Transverse colon (tissue), 4 donors: ENCODE data around the gene GABARAPL2. TPM values are rescaled to one million over a fixed set of nuclear protein-coding genes. Genes with fewer than 3 reads are reported as not detected.

ENCODE experiments used
- DNase-seq: peaks from one replicate; pipeline ENCODE4 v3.0.0-alpha.2; 2019
- H3K27ac ChIP-seq, 4 donors: fragments of 200-600 bp; sonication (generic); 2 replicates each; pipeline ENCODE4 v1.5.1; 2016 to 2018; ENCODE audit warnings: inconsistent platforms in 4 of 4
- H3K27me3 ChIP-seq: fragments of 200-600 bp; sonication (generic); 2 replicates; pipeline ENCODE4 v1.5.1; 2017; ENCODE audit warnings: inconsistent platforms
- H3K36me3 ChIP-seq, 4 donors: fragments of 200-600 bp; sonication (generic); 2 replicates each; pipeline ENCODE4 v1.5.1; 2017 to 2019; ENCODE audit warnings: inconsistent platforms in 4 of 4
- H3K4me1 ChIP-seq, 4 donors: fragments of 200-600 bp; sonication (generic); 2 replicates each; pipeline ENCODE4 v1.5.1; 2017 to 2020; ENCODE audit warnings: inconsistent platforms in 4 of 4
- H3K4me3 ChIP-seq, 4 donors: fragments of 200-600 bp; sonication (generic); 1 replicate in 1 of 4; 2 replicates in 3 of 4; pipeline versions ENCODE4 v1.5.1 to v1.6.1; 2017 to 2019; ENCODE audit warnings: inconsistent platforms in 4 of 4
- H3K9me3 ChIP-seq, 2 donors: fragments of 200-600 bp; sonication (generic); 2 replicates each; pipeline ENCODE4 v1.5.1; 2017 to 2019; ENCODE audit warnings: inconsistent platforms in 2 of 2
- CTCF ChIP-seq, 5 experiments: fragments of 200-600 bp in 3 of 5; fragments of 450-650 bp in 2 of 5; sonication (generic) in 3 of 5; IDR thresholded peaks; 1 replicate in 2 of 5; 2 replicates in 3 of 5; pipeline ENCODE4 v1.5.1; 2016 to 2017; ENCODE audit warnings: antibody characterized with exemption in 5 of 5, inconsistent platforms in 3 of 5, mild to moderate bottlenecking in 2 of 5, moderate library complexity in 1 of 5
- EP300 ChIP-seq: sonication (generic); formaldehyde crosslinking; IDR thresholded peaks from one replicate; pipeline ENCODE4 v1.6.1; 2017; ENCODE audit warnings: antibody characterized with exemption, low read depth
- POLR2A ChIP-seq: fragments of 450-650 bp; IDR thresholded peaks from one replicate; pipeline ENCODE4 v1.6.1; 2016; ENCODE audit warnings: antibody characterized with exemption, mild to moderate bottlenecking, moderate library complexity
- POLR2AphosphoS5 ChIP-seq, 3 donors: sonication (generic); formaldehyde crosslinking; IDR thresholded peaks; one replicate each; pipeline ENCODE4 v1.6.1; 2016; ENCODE audit warnings: antibody characterized with exemption in 3 of 3
- WGBS, 2 donors: methylation state at CpG; one replicate each; pipeline ENCODE4 v1.1.5; 2018; ENCODE audit warnings: low coverage in 1 of 2; 5-methylcytosine and 5-hydroxymethylcytosine counted together
- in situ Hi-C, 4 donors: fragments of 200-750 bp; cut with MboI; loops; one replicate each; pipeline versions ENCODE4 v1.15.0 to v1.15.1; 2017; ENCODE audit warnings: low sequenced_read_pairs in 3 of 4, low pct_ligation_motif_present in 1 of 4, low pct_unique_long_range_greater_than_20kb in 1 of 4
- intact Hi-C: fragments of 100-400 bp; cut with DNase I; formaldehyde crosslinking; loops from one replicate; pipeline ENCODE4 v1.15.1; 2023; ENCODE audit warnings: low total_unique reads
- total RNA-seq, 4 donors: library from RNA; depleted of rRNA; stranded (reverse); fragments of >200 nt; gene quantifications; one replicate each; pipeline ENCODE4 v1.1.0, GENCODE V29; 2016

The GABARAPL2 gene
- total RNA-seq, 4 donors from 2014 or later, result 40.0 to 128 (median 81.3) TPM

GRCh38 chr16:75573955-75574354 lies 7.8 kb downstream of the GABARAPL2 start:
- peaks cover 0 to 20% (median 0%) of the 10 kb centered on the region in 4 donors for H3K4me1 ChIP-seq
- intact Hi-C loops (loop anchor here (1.0 kb wide), 1 partner anchor 8 kb away; no protein-coding TSS in a partner anchor), in situ Hi-C loops (no loop called here)
- no peak for TF ChIP-seq EP300
- TF ChIP-seq POLR2AphosphoS5 (IDR thresholded peaks at IDR 0.05), result no peak
- no peak for TF ChIP-seq CTCF (IDR thresholded peaks at IDR 0.05)
- TF ChIP-seq POLR2A, result no peak
- no peak overlapping the region for H3K27ac ChIP-seq
- no peaks in the 10 kb centered on the region for H3K27me3 ChIP-seq
- 75 to 89% methylated on average over 5 of the region's 5 CpGs for WGBS, 2 donors
- DNase-seq, result no peak
- H3K4me3 ChIP-seq, result no peak overlapping the region
- H3K9me3 ChIP-seq, result no peaks in the 10 kb centered on the region
- peaks cover 0 to 65% (median 20%) of the 10 kb centered on the region in 4 donors for H3K36me3 ChIP-seq

DNA sequence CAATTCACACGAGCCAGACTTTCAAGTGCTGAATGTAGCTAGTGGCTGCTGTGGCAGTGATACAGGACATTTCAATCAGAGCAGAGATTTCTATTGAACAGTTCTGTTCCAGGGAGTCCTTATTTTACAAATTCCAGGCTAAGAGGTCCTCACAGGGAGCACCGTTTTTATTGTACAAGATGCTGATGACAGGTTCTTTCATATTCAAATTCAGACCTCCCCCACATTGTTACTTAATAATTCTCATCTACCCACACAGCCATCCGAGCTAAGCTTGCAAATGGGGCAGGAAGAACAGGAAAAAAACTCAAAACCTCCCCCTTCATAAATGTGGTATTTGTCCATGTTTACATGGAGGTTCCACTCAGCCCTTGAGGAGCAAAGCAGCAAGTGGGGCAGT lies 9.8 kb downstream of the GABARAPL2 start:
- WGBS, 2 donors, result 63 to 81% methylated on average over 3 of the region's 3 CpGs
- Histone ChIP-seq H3K36me3 (peaks cover 0 to 51% (median 13%) of the 10 kb centered on the region in 4 donors), H3K4me1 (peaks cover 0 to 5% (median 0%) of the 10 kb centered on the region in 4 donors), H3K27ac (no peak overlapping the region), H3K27me3 (no peaks in the 10 kb centered on the region), H3K4me3 (no peak overlapping the region), H3K9me3 (no peaks in the 10 kb centered on the region)
- intact Hi-C loops (no loop called here), in situ Hi-C loops (no loop called here)
- no peak for DNase-seq
- no peak for TF ChIP-seq POLR2A
- TF ChIP-seq CTCF (IDR thresholded peaks at IDR 0.05), result no peak
- TF ChIP-seq POLR2AphosphoS5 (IDR thresholded peaks at IDR 0.05), result no peak
- TF ChIP-seq EP300, result no peak

DNA sequence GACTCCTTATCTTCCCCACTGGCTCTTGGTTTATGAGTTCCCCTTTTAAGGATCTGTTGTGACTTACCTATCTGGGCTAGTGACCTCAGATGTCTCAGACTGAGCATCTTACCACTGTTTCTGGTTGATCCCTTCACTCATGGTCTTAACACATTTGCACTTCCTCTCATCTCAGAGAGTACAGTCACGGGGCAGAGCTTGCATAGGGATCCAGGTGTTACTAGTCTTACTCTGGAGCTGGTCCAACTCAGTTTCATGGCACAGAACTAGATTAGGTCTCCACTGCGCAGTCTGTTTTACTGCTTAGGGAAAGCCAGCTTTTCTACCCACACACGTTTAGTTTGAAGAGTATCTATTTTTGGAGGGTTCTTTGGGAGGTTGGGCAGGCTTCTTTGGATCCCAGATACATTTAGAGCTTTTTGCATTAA lies 10.2 kb downstream of the GABARAPL2 start:
- TF ChIP-seq CTCF (IDR thresholded peaks at IDR 0.05), result no peak
- TF ChIP-seq POLR2A, result no peak
- TF ChIP-seq EP300, result no peak
- TF ChIP-seq POLR2AphosphoS5 (IDR thresholded peaks at IDR 0.05), result no peak
- Histone ChIP-seq H3K27me3 (no peaks in the 10 kb centered on the region), H3K4me3 (no peak overlapping the region), H3K27ac (no peak overlapping the region), H3K36me3 (peaks cover 0 to 46% (median 12%) of the 10 kb centered on the region in 4 donors), H3K9me3 (no peaks in the 10 kb centered on the region), H3K4me1 (peaks cover 0 to under 1% (median 0%) of the 10 kb centered on the region in 4 donors)
- intact Hi-C loops, result no loop called here
- no peak for DNase-seq
- 58% methylated on average over 3 of the region's 3 CpGs; no CpG with 5 or more reads in 1 of the 2 donors for WGBS, 2 donors
- in situ Hi-C loops, result no loop called here

- intact Hi-C loops, result no loop called here
- Histone ChIP-seq H3K4me3 (no peak overlapping the region), H3K9me3 (no peaks in the 10 kb centered on the region), H3K27me3 (no peaks in the 10 kb centered on the region), H3K36me3 (peaks cover 0 to 41% (median 12%) of the 10 kb centered on the region in 4 donors), H3K27ac (no peak overlapping the region), H3K4me1 (no peaks in the 10 kb centered on the region)
- DNase-seq, result no peak
- TF ChIP-seq CTCF (IDR thresholded peaks at IDR 0.05) (no peak), POLR2A (no peak), POLR2AphosphoS5 (IDR thresholded peaks at IDR 0.05) (no peak), EP300 (no peak)
- in situ Hi-C loops, result no loop called here
- 95 to 100% methylated on average over 4 to 7 of the region's 7 CpGs for WGBS, 2 donors
Measured at GRCh38 chr16:75578212-75578611, 12.0 kb downstream of the GABARAPL2 start.
